Cardiac fibroblast (primary cell): ENCODE results near the gene SLC25A6.

Experiments used
- DNase-seq, 2 donors: peaks; one replicate each; pipeline versions ENCODE4 v3.0.0 to v3.0.0-alpha.2; 2010; ENCODE audit warnings: low read depth in 2 of 2
- H3K4me3 ChIP-seq, 2 donors: replicated peaks in 1 of 2; 1 replicate in 1 of 2; 2 replicates in 1 of 2; pipeline ENCODE4 v1.5.1; 2011; ENCODE audit warnings: low read depth in 2 of 2, low read length in 2 of 2, mild to moderate bottlenecking in 2 of 2, moderate library complexity in 1 of 2
- CTCF ChIP-seq: IDR thresholded peaks from one replicate; pipeline ENCODE4 v1.5.1; 2011; ENCODE audit warnings: low read depth, mild to moderate bottlenecking, low read length, inconsistent platforms

Gene SLC25A6

DNA sequence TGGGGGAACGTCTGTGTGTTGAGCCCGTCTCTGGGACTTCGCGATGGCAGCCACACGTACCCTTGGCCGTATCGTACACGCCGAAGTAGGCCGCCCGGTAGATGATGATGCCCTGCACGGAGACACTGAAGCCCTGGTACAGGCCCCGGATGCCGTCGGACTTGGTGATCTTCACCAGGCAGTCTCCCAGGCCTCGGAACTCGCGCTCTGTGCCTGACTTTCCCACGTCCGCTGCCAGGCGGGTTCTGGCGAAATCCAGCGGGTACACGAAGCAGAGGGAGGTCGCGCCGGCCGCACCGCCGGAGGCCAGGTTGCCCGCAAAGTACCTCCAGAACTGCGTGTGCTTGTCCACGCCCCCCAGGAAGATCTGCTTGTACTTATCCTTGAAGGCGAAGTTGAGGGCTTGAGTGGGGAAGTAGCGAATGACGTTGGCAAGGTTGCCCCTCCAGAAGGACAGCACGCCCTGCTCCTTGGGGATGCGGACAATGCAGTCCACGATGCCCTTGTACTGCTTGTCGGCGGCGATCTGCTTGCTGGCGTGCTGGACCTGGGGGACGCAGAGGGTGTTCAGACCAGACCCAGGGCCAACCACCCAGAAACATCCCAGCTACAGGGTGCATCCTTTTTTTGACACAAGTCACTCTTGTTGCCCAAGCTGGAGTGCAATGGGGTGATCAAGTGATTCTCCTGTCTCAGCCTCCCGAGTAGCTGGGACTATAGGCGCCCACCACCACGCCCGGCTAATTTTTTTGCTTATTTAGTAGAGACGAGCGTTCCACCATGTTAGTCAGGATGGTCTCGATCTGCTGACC is 2.5 kb downstream of the SLC25A6 start:
- no peak for TF ChIP-seq CTCF
- no peak for DNase-seq
- no peak overlapping the region for H3K4me3 ChIP-seq

DNA sequence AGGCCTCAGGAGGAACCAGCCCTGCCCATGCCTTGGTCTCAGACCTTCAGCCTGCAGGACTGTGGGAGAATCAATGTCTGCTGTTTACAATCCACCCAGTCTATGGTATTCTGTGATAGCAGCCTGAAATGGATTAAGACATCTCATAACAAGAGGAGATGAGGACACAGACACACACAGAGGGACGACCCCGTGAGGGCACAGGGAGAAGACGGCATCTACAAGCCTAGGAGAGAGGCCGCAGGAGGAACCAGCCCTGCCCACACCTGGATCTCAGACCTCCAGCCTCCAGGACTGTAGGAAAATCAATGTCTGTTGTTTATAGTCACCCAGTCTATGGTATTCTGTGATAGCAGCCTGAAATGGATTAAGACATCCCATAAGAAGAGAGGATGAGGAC is 3.3 kb downstream of the SLC25A6 start:
- no peak overlapping the region for H3K4me3 ChIP-seq
- TF ChIP-seq CTCF: no peak
- DNase-seq: no peak

- H3K4me3 ChIP-seq: no peak overlapping the region
- no peak for TF ChIP-seq CTCF
- no peak for DNase-seq
Observed at GRCh38 chrX:1387141-1387776, 4.7 kb downstream of the SLC25A6 start.

DNA sequence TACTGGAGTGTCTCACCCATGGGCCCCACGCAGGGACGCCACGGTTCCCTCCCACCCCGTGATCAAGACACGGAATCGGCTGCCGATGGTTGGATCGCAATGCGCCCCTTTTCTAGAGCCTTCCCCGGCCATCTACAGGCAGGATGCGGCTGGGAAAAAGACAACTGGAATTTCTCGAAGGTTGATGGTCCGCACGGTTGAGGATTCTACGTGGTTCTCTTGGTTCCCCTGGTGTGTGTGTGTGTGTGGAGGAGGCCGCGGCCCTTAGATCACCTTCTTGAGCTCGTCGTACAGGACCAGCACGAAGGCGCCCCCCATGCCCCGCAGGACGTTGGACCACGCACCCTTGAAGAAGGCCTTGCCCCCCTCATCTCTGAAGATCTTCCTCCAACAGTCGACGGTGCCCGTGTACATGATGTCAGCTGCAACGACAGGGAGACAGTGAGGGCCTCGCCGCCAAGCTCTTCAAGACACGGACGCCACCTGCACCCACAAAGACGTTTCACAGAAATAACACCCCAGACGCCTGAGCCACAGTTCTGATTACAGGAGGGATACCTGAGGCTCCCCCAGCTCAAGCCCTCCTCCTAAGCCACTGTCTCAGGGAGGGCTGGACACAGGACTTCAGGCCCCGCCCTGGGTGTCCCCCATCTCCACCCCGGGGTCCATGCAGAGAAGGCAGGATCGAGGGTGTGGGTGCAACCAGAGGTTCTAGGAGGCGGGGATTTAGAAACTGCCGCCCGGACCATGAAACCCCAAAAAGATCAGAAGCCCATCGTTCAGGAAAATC is 5.4 kb downstream of the SLC25A6 start:
- DNase-seq: no peak
- TF ChIP-seq CTCF: no peak
- no peak overlapping the region for H3K4me3 ChIP-seq

GRCh38 chrX:1385253-1386223 is 6.4 kb downstream of the SLC25A6 start:
- no peak for TF ChIP-seq CTCF
- no peak overlapping the region for H3K4me3 ChIP-seq
- no peak for DNase-seq
